Ramos (cell line): ENCODE data around the gene POMGNT2.
"Not testable (repeated sequence)": the region's sequence is repeated elsewhere in the genome, so short reads cannot be mapped to it uniquely, and the experiment has no call there.

Experiments used
- in situ Hi-C: fragments of 300-500 bp; cut with MboI; formaldehyde crosslinking; loops from one replicate; pipeline ENCODE4 v1.14.3; 2022; ENCODE audit warnings: low sequenced_read_pairs; ENCODE audit not compliant: unreplicated experiment

POMGNT2 gene

DNA sequence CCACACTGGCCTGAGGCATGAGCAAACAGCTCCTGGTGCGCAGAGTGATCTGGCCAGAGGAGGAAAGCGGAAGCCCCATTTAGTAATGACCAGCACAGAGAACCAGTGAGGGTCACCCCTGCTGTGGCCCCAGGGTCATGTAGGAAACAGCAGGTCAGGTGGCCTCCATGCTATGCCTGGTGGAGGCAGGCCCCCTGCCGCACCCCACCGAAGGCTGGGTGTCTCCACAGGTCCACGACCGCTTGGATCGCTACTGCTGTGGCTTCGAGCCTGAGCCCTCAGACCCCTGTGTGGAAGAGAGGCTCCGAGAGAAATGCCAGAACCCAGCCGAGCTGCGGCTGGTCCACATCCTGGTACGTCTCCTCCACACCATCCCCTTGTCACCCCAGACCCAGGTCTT, 52.6 kb downstream of the POMGNT2 start:
- in situ Hi-C loops, result no loop called here

GRCh38 chr3:43048470-43048869, 57.4 kb downstream of the POMGNT2 start:
- in situ Hi-C loops, result no loop called here

- in situ Hi-C loops, result no loop called here
These were observed 59.3 kb downstream of the POMGNT2 start for GRCh38 chr3:43046583-43046982.

GRCh38 chr3:43045079-43045478, 60.8 kb downstream of the POMGNT2 start:
- in situ Hi-C loops, result not testable (repeated sequence)

DNA sequence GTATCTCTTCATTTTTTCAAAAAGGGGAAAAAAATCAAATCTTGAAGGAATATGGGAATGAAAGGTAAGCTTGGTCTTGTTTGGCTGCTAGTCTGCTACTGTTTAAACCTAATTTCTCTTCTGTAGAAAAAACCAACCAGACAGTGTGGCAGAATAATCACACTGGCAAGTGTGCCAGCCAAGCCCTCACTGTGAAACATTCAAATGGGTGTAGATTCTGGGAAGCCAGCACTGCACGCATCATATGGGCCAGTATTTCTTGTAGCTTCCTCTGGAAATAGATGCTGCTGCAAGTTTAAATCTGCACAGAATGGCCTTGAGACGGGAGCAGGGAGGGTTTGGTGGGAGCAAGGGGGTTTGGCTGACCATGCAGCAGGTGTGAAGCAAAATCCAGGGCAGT, 62.1 kb downstream of the POMGNT2 start:
- in situ Hi-C loops, result no loop called here

GRCh38 chr3:43043071-43043766, 62.7 kb downstream of the POMGNT2 start:
- in situ Hi-C loops, result no loop called here

- in situ Hi-C loops, result no loop called here
These were observed 64.4 kb downstream of the POMGNT2 start for GRCh38 chr3:43041517-43041916.

GRCh38 chr3:43038010-43038409, 67.9 kb downstream of the POMGNT2 start:
- in situ Hi-C loops, result no loop called here

- in situ Hi-C loops, result no loop called here
These were observed 69.1 kb downstream of the POMGNT2 start for GRCh38 chr3:43036621-43037423.

DNA sequence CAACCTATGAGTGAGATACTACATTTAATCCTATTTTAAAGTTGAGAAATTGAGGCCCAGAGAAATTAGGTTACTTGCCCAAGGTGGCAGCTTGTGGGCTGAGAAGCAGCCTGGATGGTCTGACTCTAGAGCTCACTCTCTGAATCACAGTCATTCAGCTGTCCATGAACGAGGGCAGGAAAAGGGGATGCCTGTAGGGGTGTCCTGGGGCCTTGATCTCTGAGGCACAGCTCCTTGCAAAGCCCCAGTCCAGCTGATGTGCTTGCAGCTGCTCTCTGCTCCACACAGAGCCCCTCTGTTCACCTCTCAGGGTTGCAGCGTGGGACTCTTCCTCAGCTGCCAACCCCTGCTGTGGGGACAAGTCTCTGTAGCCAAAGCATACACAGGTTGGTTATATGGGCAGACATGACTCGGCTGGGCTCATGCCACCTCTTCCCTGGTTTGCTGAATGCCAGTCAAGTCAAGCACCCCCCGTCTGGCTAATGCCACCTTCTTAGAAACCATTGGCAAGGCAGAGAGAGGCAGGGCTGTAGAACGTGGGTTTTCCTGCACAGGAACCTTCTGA, 70.0 kb downstream of the POMGNT2 start:
- in situ Hi-C loops, result no loop called here

GRCh38 chr3:43034911-43035310, 71.0 kb downstream of the POMGNT2 start:
- in situ Hi-C loops, result no loop called here

DNA sequence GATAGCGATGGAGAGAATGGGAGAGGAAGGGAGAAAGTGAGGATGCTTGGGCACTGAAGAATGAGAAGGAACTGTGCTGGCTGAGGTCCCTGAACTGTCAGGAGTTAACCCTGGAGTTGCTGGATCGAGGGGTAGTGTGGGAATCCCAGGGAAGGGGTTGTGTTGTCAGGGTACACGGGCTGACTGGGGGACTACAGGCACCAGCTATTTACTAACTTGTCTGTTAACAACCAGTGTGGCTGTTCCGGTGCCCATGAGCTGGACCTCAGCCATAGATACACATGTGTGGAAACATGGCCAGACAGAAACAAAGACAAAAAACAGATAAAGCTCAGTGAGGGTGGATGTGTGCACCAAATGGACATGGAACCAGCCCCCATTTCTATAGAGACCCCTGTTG, 71.7 kb downstream of the POMGNT2 start:
- in situ Hi-C loops, result no loop called here

- in situ Hi-C loops, result no loop called here
These were observed 72.9 kb downstream of the POMGNT2 start for GRCh38 chr3:43032646-43033628.

DNA sequence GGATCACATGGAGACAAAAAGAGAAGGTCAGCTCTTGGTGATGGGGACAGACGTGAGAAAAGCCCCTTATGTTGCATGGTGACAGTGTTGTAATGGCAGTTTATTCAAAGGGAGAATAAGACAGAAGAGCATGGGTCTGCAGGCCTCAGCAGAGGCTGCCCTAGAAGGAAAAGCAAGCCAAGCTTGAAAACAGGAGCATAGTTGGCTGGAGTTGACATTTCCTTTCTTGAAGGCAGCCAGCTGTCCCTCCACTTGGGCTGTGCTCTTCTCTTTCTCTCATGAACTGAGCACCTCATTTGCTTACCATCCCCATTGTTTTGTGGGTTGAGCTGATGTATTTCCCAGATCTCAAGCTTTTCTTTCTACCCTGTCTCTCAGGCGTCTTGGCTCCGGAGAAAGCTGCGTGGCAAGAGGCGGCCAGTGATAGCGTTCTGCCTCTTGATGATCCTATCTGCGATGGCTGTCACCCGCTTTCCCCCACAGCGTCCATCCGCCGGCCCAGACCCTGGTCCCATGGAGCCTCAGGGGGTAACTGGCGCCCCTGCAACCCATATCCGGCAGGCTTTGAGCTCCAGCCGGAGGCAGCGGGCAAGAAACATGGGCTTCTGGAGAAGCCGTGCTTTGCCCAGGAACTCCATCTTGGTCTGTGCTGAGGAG, 73.9 kb downstream of the POMGNT2 start:
- in situ Hi-C loops, result no loop called here

- in situ Hi-C loops, result no loop called here
These were observed 74.4 kb downstream of the POMGNT2 start for GRCh38 chr3:43031485-43031884.

DNA sequence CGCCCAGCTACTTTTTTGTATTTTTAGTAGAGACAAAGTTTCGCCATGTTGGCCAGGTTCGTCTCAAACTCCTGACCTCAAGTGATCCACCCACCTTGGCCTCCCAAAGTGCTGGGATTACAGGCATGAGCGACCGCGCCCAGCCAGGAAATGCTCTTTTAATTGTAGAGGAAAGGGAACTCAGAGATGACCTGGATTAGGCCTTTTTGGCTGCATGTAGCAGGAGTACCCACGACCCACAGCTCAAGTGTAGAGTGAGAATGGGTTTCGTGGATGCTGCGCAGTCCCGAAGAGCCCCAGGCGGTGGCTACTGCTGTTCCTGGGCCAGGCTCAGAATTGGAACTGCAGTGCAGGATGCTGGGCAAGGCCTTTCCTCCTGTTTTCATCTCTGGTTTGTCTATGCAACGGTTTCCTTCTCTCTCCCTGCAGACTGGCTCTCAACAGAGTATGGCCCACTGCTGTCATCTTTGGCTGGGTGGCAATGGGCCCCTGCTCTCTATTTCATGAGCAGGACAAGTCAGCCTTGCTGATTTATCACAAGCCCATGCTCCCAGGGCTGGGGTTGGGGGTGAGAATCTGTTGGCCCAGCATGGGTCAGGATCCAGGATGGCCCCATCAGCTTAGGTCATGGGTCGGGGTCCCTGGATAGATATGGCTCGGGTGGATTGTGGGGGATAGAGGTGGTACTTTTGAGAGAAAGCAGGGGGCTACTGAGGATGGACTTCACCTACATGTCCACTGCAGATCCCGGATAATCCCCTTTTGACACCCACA, 75.5 kb downstream of the POMGNT2 start:
- in situ Hi-C loops, result no loop called here
